ENCODE results near the gene FBXL13.
"Not testable (repeated sequence)": the region's sequence is repeated elsewhere in the genome, so short reads cannot be mapped to it uniquely, and the experiment has no call there.

Gene FBXL13

DNA sequence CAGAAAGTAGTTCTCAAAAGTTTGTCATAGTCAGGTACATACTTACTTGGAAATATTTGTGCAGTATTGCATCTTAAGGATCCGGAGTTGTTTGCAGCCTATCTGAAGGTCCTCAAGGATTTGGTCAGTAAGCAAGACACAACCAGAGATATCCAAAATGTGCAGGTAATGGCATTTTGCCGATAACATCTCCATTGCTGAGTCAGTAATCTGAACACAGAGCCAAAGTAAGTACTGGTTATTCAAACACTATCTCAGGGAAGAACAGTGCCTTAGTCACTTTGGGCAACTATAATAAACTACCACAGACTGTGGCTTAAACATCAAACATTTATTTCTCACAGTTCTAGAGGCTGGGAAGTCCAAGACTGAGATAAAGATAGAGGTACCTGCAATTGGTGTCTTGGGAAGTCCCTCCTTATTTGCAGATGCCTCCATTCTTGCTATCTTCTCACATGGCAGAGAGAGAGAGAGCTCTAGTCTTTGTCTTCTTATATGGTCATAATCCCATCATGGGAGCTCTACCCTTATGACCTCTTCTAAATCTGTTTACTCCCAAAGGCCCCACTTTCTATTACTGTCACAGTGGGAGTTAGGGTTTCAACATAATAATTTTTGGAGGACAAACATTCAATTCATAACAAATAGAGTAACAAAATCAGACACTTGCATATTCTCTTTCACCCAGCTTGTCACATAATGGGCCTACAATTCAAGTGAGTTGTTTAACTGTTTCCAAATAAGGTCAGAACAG, 252.4 kb downstream of the FBXL13 start:
- H3K36me3 ChIP-seq (ENCODE audit: control insufficient read depth, insufficient read depth, low read length) = no peaks in the 10 kb centered on the region
- no peaks in the 10 kb centered on the region for H3K4me1 ChIP-seq (ENCODE audit: control insufficient read depth, insufficient read depth, low read length, poor library complexity, severe bottlenecking)
- no peaks in the 10 kb centered on the region for H3K9me3 ChIP-seq (ENCODE audit: control insufficient read depth, low read length)
- H3K4me3 ChIP-seq (ENCODE audit: extremely low read depth, insufficient read depth, low read length, poor library complexity, severe bottlenecking) = no peak overlapping the region
- 89 to 93% methylated on average over 2 of the region's 2 CpGs for WGBS, 2 experiments (ENCODE audit: insufficient coverage in 2 of 2)
- H3K27ac ChIP-seq (ENCODE audit: low read depth, low read length, severe bottlenecking) = no peak overlapping the region

- H3K27ac ChIP-seq (ENCODE audit: low read depth, low read length, severe bottlenecking) = no peak overlapping the region
- WGBS, 2 experiments (ENCODE audit: insufficient coverage in 2 of 2) = 80 to 83% methylated on average over 2 of the region's 2 CpGs
- H3K4me1 ChIP-seq (ENCODE audit: control insufficient read depth, insufficient read depth, low read length, poor library complexity, severe bottlenecking) = no peaks in the 10 kb centered on the region
- no peak overlapping the region for H3K4me3 ChIP-seq (ENCODE audit: extremely low read depth, insufficient read depth, low read length, poor library complexity, severe bottlenecking)
- H3K9me3 ChIP-seq (ENCODE audit: control insufficient read depth, low read length) = no peaks in the 10 kb centered on the region
- H3K36me3 ChIP-seq (ENCODE audit: control insufficient read depth, insufficient read depth, low read length) = no peaks in the 10 kb centered on the region
Measured at GRCh38 chr7:102819151-102819550, 255.4 kb downstream of the FBXL13 start.

DNA sequence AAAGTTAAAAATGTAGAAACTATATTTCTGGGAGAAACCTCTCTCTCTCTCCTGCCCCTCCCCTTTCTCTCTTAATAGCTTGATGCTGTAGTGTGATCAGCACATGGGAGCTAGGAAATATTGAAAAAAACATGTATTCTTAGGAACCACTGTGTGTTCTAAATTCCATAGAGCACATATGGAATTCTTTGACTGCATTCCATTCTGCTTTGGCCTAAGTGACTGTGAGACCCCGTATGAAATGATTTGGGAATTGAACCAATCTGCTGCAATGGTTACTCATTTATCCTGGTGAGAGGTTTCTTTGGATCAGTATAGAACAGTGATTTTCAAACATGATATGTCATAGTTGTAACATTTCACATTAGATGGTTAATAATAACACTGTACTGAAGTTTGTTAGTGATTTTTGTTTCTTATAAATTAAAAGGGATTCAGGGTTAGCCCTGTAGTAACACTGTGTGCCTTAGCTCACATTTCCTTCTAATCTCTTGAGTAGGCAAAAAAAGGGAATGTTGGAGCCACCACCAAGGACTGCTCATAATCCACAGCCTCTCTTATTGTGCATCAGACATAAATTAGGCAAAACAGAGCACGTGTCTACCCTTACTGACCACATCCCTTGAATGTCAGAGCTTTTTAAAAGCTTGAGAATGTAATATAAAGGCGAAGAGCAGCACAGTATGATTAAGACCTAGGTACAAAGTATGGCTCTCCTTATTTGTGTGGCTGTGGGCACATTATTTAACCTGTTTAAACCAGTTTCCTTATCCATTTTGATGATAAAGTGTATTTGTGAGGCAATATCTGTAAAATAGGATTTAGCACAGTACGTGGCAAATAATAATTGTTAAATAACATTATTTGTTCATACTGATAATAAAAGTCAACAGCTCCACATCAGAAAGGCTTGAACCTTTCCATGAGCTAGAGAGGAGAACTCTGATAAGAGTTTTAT, 256.7 kb downstream of the FBXL13 start:
- Histone ChIP-seq H3K36me3 (ENCODE audit: control insufficient read depth, insufficient read depth, low read length) (no peaks in the 10 kb centered on the region), H3K4me1 (ENCODE audit: control insufficient read depth, insufficient read depth, low read length, poor library complexity, severe bottlenecking) (no peaks in the 10 kb centered on the region), H3K9me3 (ENCODE audit: control insufficient read depth, low read length) (no peaks in the 10 kb centered on the region), H3K4me3 (ENCODE audit: extremely low read depth, insufficient read depth, low read length, poor library complexity, severe bottlenecking) (no peak overlapping the region), H3K27ac (ENCODE audit: low read depth, low read length, severe bottlenecking) (no peak overlapping the region)
- 91 to 100% methylated on average over 1 of the region's 4 CpGs for WGBS, 2 experiments (ENCODE audit: insufficient coverage in 2 of 2)

- Histone ChIP-seq H3K4me3 (ENCODE audit: extremely low read depth, insufficient read depth, low read length, poor library complexity, severe bottlenecking) (no peak overlapping the region), H3K9me3 (ENCODE audit: control insufficient read depth, low read length) (no peaks in the 10 kb centered on the region), H3K36me3 (ENCODE audit: control insufficient read depth, insufficient read depth, low read length) (no peaks in the 10 kb centered on the region), H3K4me1 (ENCODE audit: control insufficient read depth, insufficient read depth, low read length, poor library complexity, severe bottlenecking) (no peaks in the 10 kb centered on the region), H3K27ac (ENCODE audit: low read depth, low read length, severe bottlenecking) (no peak overlapping the region)
- 85 to 92% methylated on average over 2 to 4 of the region's 4 CpGs for WGBS, 2 experiments (ENCODE audit: insufficient coverage in 2 of 2)
Measured at GRCh38 chr7:102814025-102814471, 260.5 kb downstream of the FBXL13 start.

DNA sequence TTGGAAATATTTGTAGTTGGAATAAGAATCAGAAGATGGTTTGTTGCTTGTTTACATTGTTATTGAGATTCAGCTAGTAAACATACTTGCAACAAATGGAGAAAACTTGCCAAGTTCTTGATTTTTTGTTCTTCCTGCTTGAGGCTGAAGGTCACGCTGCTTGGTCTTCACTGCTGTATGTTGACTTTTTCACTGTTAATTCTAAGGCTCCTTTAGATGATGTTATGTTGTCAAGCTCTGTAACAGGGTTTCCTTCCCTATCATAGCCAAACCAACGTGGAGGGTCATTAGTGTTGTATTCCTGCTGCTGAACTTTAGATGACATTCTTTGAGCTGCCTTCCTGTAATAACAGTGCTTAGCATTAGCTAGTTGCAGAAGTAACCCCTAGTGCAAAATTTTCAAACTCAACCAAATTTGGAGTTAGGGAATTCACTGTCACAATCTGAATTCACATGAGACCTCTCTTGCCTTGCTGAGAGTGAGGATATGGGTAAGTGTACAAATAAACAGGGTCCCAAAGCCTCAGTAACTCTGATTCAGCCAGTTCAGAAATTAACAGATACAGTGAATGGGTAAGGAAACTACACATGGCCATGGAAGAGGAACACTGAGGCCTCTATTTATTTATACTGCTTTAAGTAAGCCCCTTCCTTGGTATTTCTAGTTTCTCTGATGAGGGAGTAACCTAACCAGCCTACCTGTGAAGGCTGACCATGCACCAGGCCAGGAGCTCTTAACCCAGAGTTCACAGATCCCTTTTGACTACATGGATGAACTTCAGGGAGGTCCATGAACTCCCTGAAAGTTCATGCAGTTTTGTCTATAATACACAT, 261.2 kb downstream of the FBXL13 start:
- H3K36me3 ChIP-seq (ENCODE audit: control insufficient read depth, insufficient read depth, low read length) = no peaks in the 10 kb centered on the region
- H3K4me3 ChIP-seq (ENCODE audit: extremely low read depth, insufficient read depth, low read length, poor library complexity, severe bottlenecking) = no peak overlapping the region
- 83% methylated on average over 2 of the region's 2 CpGs; no CpG with 5 or more reads in 1 of the 2 experiments for WGBS, 2 experiments (ENCODE audit: insufficient coverage in 2 of 2)
- no peak overlapping the region for H3K27ac ChIP-seq (ENCODE audit: low read depth, low read length, severe bottlenecking)
- no peaks in the 10 kb centered on the region for H3K4me1 ChIP-seq (ENCODE audit: control insufficient read depth, insufficient read depth, low read length, poor library complexity, severe bottlenecking)
- no peaks in the 10 kb centered on the region for H3K9me3 ChIP-seq (ENCODE audit: control insufficient read depth, low read length)

DNA sequence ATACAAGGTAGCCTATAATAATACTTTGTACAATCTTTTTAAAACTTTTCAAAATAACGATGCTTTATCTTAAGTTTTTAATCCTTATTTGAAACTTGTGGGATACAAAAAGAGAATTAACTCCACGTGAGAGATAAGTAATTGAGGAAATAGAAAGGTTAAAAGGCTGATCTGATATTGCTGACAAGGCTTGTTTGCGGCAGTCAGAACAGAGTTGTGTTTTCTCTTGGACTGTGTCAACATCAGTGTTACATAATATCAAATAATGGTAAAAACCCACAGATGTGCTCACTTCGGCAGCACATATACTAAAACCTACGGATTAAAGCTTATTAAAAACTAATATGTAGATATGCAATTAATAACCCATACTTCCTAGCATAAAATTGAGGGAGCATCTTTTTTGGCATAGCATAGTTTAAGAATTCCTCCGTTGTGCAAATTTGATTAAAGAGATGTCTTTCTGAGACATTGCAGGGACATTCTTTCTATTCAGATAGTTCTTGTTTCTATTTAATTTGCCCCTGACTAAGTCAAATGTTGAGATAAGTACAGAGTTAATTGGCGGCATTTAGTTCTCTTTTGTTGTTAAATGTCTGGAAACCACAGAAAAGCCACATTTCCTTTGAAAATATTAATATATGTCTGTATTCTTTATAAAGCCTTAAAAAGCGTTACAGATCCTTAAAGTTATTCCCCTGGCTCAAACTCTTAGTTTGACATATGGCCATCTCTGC, 262.5 kb downstream of the FBXL13 start:
- 100% methylated on average over 1 of the region's 8 CpGs; no CpG with 5 or more reads in 1 of the 2 experiments for WGBS, 2 experiments (ENCODE audit: insufficient coverage in 2 of 2)
- Histone ChIP-seq H3K4me3 (ENCODE audit: extremely low read depth, insufficient read depth, low read length, poor library complexity, severe bottlenecking) (no peak overlapping the region), H3K36me3 (ENCODE audit: control insufficient read depth, insufficient read depth, low read length) (no peaks in the 10 kb centered on the region), H3K9me3 (ENCODE audit: control insufficient read depth, low read length) (no peaks in the 10 kb centered on the region), H3K27ac (ENCODE audit: low read depth, low read length, severe bottlenecking) (no peak overlapping the region), H3K4me1 (ENCODE audit: control insufficient read depth, insufficient read depth, low read length, poor library complexity, severe bottlenecking) (no peaks in the 10 kb centered on the region)

GRCh38 chr7:102810916-102811315, 263.7 kb downstream of the FBXL13 start:
- Histone ChIP-seq H3K9me3 (ENCODE audit: control insufficient read depth, low read length) (no peaks in the 10 kb centered on the region), H3K4me1 (ENCODE audit: control insufficient read depth, insufficient read depth, low read length, poor library complexity, severe bottlenecking) (no peaks in the 10 kb centered on the region), H3K27ac (ENCODE audit: low read depth, low read length, severe bottlenecking) (no peak overlapping the region), H3K36me3 (ENCODE audit: control insufficient read depth, insufficient read depth, low read length) (no peaks in the 10 kb centered on the region), H3K4me3 (ENCODE audit: extremely low read depth, insufficient read depth, low read length, poor library complexity, severe bottlenecking) (no peak overlapping the region)

DNA sequence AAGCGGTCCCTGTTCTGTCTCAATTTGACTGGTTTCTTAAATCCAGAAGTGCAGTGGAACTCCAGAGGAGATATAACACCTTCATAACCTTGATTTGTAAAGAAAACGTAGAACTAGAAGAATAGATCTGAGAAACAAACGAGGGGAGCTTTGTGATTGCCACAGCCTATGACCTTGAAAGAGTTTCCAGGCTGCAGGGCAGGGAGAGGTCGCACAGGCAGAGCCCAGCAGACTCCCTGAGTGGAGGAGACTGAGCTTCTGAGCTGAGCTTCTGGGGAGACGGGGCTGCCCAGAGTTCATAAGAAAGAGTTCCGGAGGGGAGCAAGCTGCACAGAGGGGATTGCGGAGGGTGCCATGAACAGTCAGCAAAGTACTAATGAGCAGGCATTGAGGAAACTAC, 268.0 kb downstream of the FBXL13 start:
- Histone ChIP-seq H3K9me3 (ENCODE audit: control insufficient read depth, low read length) (no peaks in the 10 kb centered on the region), H3K36me3 (ENCODE audit: control insufficient read depth, insufficient read depth, low read length) (no peaks in the 10 kb centered on the region), H3K4me3 (ENCODE audit: extremely low read depth, insufficient read depth, low read length, poor library complexity, severe bottlenecking) (no peak overlapping the region), H3K27ac (ENCODE audit: low read depth, low read length, severe bottlenecking) (no peak overlapping the region), H3K4me1 (ENCODE audit: control insufficient read depth, insufficient read depth, low read length, poor library complexity, severe bottlenecking) (no peaks in the 10 kb centered on the region)
- WGBS, 2 experiments (ENCODE audit: insufficient coverage in 2 of 2) = 86 to 91% methylated on average over 4 to 6 of the region's 7 CpGs

- WGBS, 2 experiments (ENCODE audit: insufficient coverage in 2 of 2) = no CpG with 5 or more reads among the region's 6 CpGs
- H3K27ac ChIP-seq (ENCODE audit: low read depth, low read length, severe bottlenecking); H3K4me1 ChIP-seq (ENCODE audit: control insufficient read depth, insufficient read depth, low read length, poor library complexity, severe bottlenecking); H3K4me3 ChIP-seq (ENCODE audit: extremely low read depth, insufficient read depth, low read length, poor library complexity, severe bottlenecking); H3K36me3 ChIP-seq (ENCODE audit: control insufficient read depth, insufficient read depth, low read length); H3K9me3 ChIP-seq (ENCODE audit: control insufficient read depth, low read length): not testable (repeated sequence)
Measured at GRCh38 chr7:102795987-102796595, 278.5 kb downstream of the FBXL13 start.

Data from mesodermal cell (in vitro differentiated cells).